Subcutaneous adipose tissue (tissue), 4 donors: Measurements from ENCODE around the gene ABCA5. TPM values are rescaled to one million over a fixed set of nuclear protein-coding genes. Genes with fewer than 3 reads are reported as not detected.

Experiments used
- total RNA-seq, 4 donors: library from RNA; depleted of rRNA; stranded (reverse); fragments of >200 nt; gene quantifications; one replicate each; pipeline ENCODE4 v1.1.0, GENCODE V29; 2016
- TF ChIP-seq, protein P1 (sequence below): fragments of 450-650 bp; IDR thresholded peaks from one replicate; pipeline ENCODE4 v1.5.1; 2016; ENCODE audit warnings: low read depth, mild to moderate bottlenecking, control low read depth, antibody characterized with exemption, moderate library complexity

Gene ABCA5
- total RNA-seq, 4 donors from 2014 or later: 58.3 to 91.8 (median 84.1) TPM

DNA sequence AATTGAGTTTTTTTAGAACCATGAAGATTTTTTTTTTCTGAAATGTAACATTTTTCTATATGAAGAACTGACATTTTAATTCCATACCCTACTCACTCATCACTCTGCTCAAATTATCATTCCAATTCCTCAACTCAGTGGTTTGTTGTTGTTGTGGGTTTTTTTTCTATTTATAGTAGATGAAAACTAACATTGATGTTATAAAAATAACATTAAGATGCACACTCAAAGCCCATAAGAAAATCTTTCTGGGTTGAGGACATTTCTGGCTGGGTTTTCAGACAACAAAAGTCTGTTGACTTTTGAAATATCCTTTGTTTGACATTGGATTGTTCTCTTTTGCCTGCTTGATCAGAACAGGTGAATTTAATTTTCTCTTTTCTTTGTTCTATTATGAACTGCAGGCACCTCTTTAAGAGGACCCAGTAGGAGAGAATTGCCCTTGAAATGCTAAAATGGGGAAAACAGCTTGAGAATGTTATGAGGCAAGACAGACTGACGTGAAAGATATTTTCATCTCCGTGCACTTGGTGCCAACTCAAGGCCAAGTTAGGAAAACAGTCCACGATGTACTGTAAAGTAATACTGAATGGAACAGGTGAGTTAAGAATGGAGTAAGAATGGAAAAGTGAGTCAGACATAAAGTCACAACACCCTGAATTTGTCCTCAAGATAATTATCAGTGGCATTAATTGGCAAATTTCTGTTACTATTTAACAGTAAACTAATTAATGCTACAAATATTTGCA, 16.1 kb upstream of the ABCA5 start:
- TF ChIP-seq, protein P1, sequence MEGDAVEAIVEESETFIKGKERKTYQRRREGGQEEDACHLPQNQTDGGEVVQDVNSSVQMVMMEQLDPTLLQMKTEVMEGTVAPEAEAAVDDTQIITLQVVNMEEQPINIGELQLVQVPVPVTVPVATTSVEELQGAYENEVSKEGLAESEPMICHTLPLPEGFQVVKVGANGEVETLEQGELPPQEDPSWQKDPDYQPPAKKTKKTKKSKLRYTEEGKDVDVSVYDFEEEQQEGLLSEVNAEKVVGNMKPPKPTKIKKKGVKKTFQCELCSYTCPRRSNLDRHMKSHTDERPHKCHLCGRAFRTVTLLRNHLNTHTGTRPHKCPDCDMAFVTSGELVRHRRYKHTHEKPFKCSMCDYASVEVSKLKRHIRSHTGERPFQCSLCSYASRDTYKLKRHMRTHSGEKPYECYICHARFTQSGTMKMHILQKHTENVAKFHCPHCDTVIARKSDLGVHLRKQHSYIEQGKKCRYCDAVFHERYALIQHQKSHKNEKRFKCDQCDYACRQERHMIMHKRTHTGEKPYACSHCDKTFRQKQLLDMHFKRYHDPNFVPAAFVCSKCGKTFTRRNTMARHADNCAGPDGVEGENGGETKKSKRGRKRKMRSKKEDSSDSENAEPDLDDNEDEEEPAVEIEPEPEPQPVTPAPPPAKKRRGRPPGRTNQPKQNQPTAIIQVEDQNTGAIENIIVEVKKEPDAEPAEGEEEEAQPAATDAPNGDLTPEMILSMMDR: no peak

DNA sequence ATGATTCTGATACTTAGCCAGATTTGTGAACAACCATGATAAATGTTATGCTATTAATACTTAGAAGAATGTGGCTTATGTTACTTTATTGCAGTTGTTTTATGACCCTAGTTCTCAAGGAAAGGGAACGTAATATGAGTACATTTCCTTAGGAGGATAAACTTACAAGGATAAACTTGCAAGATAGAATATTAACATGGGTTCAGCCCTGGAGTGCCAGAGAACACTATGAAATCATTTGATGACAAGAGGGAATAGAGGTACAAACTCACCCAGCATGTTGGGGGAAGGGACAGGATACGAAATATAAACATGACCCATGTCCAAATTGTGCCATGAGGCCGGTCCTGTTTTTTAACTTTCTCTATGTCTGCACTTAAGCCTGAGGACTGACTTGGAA, 13.0 kb upstream of the ABCA5 start:
- TF ChIP-seq, protein P1: no peak

DNA sequence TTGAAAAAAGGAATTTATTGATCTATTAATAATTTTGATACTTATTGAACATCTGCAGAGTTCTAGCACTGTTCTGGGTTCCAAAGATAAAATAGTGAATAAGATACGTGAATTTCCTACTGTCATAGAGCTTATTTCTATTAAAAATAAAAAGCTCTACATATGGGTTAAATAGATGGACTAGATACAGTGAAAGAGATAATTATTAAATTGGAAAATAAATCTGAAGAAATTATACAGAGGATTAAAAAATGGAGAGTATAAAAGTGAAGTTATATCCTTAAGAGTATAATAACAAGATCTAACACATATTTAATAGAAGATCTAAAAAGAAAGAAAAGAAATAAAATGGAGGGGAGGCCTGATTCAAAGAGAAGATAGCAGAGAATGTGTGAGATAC, 10.1 kb upstream of the ABCA5 start:
- TF ChIP-seq, protein P1: no peak

DNA sequence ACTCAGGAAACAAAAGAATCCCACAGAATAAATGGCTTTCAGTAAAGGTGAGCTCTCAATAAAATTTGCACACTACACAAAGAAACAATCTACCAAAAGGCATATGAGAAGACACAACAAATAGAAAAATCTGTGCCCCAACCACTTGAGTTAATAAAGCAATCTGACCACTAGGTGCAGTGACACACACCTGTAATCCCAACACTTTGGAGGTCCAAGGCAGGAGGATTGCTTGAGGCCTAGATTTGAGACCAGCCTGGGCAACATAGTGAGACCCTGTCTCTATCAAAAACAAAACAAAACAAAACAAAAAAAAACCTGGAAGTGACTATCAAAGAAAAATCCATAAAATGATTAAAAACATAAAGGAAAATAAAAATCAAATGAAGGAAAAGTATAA, 9.6 kb upstream of the ABCA5 start:
- TF ChIP-seq, protein P1: no peak

DNA sequence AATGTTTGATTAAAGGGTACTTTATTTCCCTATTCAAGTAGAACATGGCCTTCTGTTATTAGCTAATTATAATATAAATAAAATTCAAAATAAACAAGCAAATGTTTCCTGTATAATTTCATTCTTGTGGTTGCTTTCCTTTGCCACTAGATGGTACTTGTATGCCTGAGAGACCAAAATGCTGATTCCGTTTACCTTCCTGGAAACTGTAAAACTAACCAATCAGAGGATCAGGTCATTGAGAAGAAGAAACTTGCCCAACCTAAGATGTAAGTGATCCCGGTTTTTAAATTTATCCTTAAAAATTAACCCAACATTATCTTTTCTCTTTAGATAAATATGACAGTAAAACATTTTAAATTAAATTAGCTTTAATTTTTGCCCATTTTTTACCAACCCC, 8.1 kb upstream of the ABCA5 start:
- TF ChIP-seq, protein P1: no peak

DNA sequence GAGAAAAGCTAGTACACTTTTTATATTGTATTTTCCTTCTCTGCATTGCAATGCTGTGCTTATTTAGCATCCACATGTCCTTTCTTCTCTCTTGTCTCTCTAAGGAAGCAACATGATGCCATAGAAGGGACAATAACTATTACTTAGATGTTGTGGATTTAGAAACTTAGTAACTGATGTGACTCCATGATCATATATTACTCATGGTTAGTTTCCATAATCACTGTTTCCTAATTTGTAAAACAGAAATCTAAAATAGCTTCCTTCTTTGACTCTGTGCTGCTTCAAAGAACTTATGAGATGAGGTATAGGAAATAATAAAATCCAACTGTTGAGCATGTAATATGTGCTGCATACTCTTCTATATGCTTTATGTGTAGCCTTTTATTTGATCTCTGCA, 6.6 kb upstream of the ABCA5 start:
- TF ChIP-seq, protein P1: no peak

DNA sequence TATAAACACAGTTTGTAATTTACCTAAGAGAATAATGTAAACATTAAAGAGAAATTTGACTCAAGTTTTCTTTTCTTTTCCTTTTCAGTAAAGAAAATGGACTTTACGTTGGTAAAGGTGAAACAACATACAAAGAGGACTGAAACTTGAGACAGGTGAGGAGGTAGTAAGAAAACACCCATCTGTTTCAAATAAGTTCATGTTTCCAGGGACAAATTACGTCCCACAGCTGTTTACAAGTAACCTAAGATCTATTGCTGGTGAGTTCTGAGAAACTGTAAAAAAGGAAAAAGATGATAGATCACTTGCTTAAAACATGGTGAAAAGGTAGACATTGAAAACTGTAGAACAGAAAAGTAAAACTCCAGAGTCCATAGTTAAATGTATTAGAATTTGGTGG, 4.8 kb upstream of the ABCA5 start:
- TF ChIP-seq, protein P1: no peak
